Cardiac septum (tissue), 1 donor: ENCODE measurements around the gene TET1. TPM values are rescaled to one million over a fixed set of nuclear protein-coding genes. Genes with fewer than 3 reads are reported as not detected.
"Not testable (repeated sequence)": the region's sequence is repeated elsewhere in the genome, so short reads cannot be mapped to it uniquely, and the experiment has no call there.

Source experiments
- DNase-seq: peaks from one replicate; pipeline ENCODE4 v3.0.0-alpha.2; 2020; ENCODE audit warnings: low spot score
- intact Hi-C: fragments of 100-400 bp; cut with DNase I; formaldehyde crosslinking; loops from one replicate; pipeline ENCODE4 v1.14.0; 2022
- total RNA-seq: library from RNA; stranded (reverse); fragmentation: NEBNext Ultra II Directional; extraction: Animal tissue kit (Norgen Biotek cat#: 25700); gene quantifications from one replicate; pipeline ENCODE4 v1.2.1, GENCODE V29; 2021
- donor health status: DM: no; HTN: no; CAD: no.

The TET1 gene
- total RNA-seq, 1 donor from 2014 or later = 1.2 TPM

GRCh38 chr10:68735739-68736138 lies 175.6 kb downstream of the TET1 start:
- intact Hi-C loops, DNase-seq: not testable (repeated sequence)

GRCh38 chr10:68740676-68741075 lies 180.5 kb downstream of the TET1 start:
- DNase-seq, intact Hi-C loops: not testable (repeated sequence)

- intact Hi-C loops = no loop called here
Observed at GRCh38 chr10:68742397-68742796, 182.3 kb downstream of the TET1 start.

More at GRCh38 chr10:68742397-68742796, 182.3 kb downstream of the TET1 start:
- DNase-seq = no peak

Other genes with a start within 250 kb of the TET1 start
- 110 TPM for gene HNRNPH3, start 228.3 kb upstream of the TET1 start, total RNA-seq
- gene PBLD, start 227.4 kb upstream of the TET1 start, total RNA-seq = 6.9 TPM
- gene RUFY2, start 153.1 kb upstream of the TET1 start, total RNA-seq = 12.0 TPM
- 3.5 TPM for gene DNA2, start 88.4 kb upstream of the TET1 start, total RNA-seq
- gene SLC25A16, start 32.8 kb upstream of the TET1 start, total RNA-seq = 16.5 TPM
- 29.8 TPM for gene CCAR1, start 160.9 kb downstream of the TET1 start, total RNA-seq